Adrenal gland (tissue), 5 donors: ENCODE results near the gene KCNT1.

ENCODE experiments used
- POLR2A ChIP-seq, 2 donors: fragments of 450-650 bp; IDR thresholded peaks; one replicate each; pipeline ENCODE4 v1.6.1; 2017; ENCODE audit warnings: antibody characterized with exemption in 2 of 2, mild to moderate bottlenecking in 2 of 2, moderate library complexity in 1 of 2
- TF ChIP-seq, protein P1 (sequence below), 6 experiments: fragments of 450-650 bp in 4 of 6; fragments of 200-600 bp in 2 of 6; sonication (generic) in 1 of 6; IDR thresholded peaks; 1 replicate in 5 of 6; 2 replicates in 1 of 6; pipeline versions ENCODE4 v1.5.1 to v1.8.0; 2016 to 2021; ENCODE audit warnings: antibody characterized with exemption in 6 of 6, mild to moderate bottlenecking in 2 of 6, moderate library complexity in 1 of 6
- donor health status: DM: no; HTN: no; CAD: no.

DNA sequence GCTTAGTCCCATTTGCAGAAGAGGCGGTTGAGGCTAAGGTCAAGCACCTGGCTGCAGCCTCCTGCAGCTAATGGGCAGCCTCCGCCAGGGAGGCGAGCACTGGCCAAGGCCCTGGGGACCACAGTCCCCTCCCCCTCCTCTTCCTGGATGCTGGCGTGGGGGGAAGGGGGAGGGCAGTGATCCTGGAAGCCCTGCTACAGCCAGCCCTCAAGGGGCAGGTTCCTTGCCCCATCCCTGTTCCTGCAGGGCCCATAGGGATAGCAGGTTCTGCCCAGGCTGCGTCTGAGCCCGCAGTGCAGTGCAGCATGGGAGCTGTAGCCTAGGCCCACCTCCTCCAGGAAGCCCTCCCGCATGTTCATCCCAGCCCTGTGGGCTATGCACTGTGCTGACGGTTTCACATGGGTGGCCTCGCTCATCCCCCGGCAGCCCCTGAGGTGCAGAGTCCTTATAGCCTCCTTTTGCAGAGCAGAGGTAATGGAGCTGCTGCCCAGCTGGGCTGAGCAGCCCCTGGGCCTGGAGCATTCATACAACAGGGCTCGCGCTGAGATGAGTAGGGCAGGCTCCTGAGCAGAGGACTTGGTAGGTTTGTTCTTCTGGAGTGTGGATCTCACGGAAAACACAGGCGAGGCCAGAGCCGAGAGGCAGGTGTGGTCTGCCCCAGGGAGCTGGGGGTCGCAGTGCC is 36.0 kb downstream of the KCNT1 start:
- TF ChIP-seq POLR2A (IDR thresholded peaks at IDR 0.05) = no peak
- TF ChIP-seq, protein P1, sequence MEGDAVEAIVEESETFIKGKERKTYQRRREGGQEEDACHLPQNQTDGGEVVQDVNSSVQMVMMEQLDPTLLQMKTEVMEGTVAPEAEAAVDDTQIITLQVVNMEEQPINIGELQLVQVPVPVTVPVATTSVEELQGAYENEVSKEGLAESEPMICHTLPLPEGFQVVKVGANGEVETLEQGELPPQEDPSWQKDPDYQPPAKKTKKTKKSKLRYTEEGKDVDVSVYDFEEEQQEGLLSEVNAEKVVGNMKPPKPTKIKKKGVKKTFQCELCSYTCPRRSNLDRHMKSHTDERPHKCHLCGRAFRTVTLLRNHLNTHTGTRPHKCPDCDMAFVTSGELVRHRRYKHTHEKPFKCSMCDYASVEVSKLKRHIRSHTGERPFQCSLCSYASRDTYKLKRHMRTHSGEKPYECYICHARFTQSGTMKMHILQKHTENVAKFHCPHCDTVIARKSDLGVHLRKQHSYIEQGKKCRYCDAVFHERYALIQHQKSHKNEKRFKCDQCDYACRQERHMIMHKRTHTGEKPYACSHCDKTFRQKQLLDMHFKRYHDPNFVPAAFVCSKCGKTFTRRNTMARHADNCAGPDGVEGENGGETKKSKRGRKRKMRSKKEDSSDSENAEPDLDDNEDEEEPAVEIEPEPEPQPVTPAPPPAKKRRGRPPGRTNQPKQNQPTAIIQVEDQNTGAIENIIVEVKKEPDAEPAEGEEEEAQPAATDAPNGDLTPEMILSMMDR (IDR thresholded peaks at IDR 0.05) = no peak
